Nucleus accumbens (tissue), 56 donors: ENCODE measurements around the gene CNGB1.

Experiments
- DNase-seq, 56 donors: peaks; one replicate each; lab custom pipeline; 2025; lab: John Stamatoyannopoulos, UW

Gene CNGB1

DNA sequence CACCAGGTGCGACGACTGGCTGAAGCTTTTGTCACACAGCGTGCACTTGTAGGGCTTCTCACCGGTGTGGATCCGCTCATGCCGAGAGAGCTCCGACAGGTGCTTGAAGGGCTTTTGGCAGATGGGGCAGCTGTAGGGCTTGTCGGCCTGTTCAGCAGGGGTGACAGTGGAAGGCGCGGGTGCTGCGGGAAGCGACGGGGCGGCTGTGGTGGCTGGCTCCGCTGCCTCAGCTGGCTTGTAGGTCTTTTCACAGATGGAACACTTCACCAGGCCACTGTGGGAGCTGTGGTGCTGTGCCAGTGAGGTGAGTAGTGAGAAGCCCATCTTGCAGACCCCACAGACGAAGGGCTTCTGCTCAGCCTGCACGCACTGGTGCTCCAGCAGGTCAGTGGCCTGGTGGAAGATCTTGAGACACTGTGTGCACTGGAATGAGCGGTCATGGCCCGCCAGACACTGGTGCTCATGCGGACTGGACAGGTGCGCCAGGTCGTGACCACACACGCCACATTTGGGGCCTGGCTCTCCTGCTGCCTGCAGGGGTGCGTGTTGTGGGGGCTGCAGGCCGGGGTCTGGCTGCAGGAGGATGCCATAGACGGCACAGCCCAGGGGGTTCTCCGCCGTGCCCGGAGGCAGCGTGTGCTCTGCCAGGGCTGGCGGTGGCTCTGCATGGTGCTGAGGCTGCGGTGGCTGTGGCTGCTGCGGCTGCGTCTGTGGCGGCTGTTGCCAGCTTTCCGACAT lies 26.8 kb upstream of the CNGB1 start:
- no peak for DNase-seq

DNA sequence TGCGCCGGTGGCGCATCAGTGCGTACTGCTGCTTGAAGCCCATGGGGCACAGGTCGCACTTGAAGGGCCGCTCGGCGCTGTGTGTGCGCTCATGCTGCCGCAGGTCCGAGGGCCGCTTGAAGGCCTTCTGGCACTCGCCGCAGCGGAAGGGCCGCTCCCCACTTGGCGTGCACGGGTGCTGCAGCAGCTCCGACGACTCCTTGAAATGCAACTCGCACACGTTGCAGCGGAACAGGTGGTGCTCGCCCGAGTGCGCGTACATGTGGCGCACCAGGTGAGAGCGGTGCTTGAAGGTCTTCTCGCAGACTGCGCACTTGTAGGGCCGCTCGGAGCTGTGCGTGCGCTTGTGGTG lies 26.2 kb upstream of the CNGB1 start:
- no peak for DNase-seq

DNA sequence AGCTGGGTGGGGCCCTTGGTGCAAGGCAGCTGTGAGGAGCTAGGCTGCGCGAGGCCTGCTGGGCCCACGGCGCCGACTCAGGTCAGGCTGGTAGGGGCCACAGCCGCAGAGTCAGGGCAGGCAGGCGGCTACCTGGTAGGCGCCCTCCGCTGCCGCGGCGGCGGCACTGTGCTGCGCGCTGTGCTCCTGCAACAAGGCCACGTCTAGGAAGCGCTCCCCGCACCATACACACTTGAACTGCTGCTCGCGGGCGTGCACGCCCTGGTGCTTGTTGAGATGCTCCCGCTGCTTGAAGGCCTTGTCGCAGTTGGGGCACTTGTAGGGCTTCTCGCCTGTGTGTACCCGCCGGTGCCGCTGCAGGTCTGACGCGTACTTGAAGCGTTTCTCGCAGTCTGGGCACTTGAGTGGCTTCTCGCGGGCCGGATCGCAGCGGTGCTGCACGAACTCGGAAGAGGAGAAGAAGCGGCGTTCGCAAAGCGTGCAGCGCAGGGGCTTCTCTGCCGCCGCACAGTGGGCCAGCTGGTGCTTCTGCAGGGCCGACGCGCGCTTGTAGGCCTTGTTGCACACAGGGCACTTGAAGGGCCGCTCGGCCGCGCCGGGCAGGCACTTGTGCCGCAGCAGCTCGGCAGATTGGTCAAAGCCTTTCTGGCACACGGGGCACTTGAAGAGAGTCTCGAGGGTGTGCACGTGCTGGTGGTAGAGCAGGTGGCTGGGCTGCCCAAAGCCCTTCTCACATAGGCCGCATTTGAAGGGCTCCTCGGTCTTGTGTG lies 25.7 kb upstream of the CNGB1 start:
- no peak for DNase-seq

DNA sequence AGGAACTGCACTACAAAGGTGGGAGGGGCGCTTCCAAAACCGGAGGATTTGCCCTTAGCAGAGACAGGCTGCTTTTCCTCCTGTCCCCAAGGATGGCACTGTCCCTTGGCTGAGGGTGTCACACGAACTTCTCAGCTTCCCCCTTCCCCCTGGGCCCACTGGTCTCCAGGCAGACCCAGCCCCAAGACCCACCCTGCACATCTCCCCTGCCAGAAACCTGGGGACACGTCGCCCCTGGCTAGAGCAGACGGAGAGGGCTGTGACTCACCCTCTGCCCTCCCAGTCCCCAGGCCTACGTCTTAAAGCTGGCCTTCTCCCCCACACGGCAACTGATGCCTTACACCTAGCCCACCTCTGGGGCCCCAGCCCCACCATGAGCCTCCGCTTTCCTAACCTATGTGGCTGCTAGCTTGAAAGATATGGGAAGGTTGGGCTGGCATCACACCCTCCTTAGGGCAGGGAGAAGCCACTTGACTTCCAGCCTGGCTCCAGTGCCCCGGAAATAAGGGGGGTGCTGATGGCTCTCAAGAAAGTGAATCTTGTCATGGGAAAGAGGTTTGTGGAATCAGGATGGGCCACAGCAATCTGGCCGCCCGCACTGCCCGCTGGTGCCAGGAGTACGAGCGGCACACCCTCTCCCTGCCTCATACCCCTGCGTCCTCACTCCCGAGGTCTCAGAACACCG lies 24.9 kb upstream of the CNGB1 start:
- DNase-seq = no peak

DNA sequence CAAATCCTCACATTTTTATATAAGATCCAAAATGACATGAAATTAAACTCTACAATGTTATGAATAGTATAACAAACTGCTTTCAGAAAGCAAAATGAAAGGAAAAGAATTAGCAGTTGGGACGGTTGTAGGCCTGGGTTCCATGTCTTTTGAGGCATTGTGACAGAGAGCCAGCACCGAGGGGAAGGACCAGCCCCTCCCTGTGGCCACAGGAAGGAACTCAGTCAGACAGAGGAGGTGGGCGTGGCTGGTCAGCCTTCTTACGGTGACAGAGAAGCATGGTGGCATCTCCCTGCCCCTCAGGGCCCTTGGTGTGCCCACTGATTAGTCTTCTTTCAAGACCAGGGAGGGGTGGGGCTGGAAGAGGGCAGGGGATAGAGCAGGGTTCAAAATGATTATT lies 23.9 kb upstream of the CNGB1 start:
- DNase-seq = peak in 1 of 56 donors; percentile 8

DNA sequence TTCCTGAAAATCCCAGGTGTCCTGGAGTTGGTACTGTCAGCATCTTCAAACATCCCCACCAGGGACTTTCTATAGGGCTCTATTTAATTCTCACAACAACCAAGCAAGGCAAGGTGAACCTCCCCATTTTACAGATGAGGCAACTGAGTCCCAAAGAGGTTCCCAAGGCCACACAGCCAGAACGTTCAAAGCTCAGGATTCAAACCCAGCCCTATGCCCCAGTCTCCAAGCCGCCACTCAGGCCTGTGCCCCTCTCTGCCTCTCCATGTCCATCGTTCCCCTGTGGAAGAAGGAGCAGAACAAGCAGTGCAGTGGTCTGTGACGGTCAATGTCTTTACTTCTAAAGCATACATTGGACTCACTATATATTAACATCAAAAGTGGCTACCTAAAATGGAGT lies 23.4 kb upstream of the CNGB1 start:
- no peak for DNase-seq

DNA sequence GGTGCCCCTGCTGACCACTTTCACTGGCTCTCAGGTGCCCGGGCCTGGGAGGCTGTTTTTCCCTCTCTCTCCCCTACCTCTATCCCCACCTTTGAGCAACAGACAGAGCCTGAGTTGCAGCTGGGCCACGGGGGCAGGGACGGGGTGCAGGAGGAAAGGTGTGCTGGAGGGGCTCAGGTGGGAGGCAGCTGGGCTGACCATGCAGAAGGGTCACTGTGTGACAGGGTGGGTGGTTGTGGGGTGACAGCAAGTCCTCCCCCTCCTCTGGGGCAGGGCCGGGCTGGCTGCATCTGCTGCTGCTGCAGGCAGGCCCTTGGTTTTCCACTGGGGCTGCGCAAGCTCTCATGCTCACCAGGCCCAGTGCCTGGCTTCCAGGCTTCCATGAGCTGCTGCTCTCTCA lies 23.0 kb upstream of the CNGB1 start:
- no peak for DNase-seq

DNA sequence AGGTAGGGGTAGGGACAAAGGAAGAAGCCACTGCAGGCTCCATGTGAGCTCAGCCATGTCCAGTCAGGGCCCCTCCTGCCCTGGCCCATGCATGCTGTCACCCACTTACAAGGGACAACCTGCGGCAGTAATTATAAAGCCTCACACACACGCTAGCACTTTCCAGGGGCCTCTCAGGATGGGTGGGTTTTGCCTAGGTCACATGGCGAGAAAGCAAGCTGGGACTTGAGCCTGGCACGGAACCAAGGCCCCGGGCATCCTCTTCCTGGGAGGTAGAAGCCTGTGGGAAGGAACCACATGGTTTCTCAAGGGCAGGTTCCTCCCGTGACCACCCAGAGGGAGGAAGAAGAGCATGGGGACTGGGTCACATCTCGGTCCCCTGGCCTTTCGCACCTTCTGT lies 22.5 kb upstream of the CNGB1 start:
- no peak for DNase-seq

DNA sequence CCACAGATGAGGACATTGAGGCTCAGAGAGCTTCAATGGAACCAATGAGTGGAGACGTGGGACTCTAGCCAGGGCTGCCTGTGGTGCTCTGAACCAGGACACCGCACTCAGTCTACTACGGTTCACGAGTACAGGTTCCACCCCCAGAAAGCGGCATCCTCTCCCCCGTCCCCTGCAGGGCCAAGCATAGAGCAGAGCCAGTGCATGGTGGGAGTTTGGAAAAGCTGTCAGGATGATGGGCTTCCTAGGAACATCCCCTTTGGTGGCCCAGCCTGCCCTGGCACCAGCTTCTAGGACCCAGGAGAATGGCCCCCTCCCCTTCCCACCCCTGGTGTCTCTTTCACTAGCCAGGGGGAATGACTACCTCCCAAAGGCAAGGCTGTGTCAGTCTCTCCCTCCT lies 21.2 kb upstream of the CNGB1 start:
- DNase-seq = no peak

DNA sequence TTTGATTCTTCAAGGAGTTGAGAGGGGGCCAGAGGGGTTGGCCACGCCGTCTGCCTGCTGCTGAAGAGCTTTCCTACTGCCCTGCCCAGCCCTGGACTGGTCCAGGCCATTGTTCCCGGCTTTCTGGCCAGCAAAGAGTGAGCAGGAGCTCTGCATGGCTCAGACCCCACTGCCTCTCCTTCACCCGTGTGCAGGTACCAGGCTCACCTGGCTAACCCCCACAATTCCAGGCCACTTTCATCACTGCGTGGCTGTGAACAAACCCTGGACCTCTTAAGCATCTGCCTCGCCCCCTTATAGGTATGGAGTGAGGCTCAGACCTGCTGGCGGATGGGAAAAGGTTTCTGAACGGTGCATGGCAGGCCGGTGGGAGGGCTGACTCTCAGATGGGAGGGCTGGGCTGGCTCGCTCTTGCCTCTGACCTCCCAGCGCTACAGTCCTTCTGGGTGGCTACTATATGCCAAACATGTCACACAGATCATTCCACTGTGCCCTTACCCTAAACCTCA lies 20.7 kb upstream of the CNGB1 start:
- DNase-seq = no peak

DNA sequence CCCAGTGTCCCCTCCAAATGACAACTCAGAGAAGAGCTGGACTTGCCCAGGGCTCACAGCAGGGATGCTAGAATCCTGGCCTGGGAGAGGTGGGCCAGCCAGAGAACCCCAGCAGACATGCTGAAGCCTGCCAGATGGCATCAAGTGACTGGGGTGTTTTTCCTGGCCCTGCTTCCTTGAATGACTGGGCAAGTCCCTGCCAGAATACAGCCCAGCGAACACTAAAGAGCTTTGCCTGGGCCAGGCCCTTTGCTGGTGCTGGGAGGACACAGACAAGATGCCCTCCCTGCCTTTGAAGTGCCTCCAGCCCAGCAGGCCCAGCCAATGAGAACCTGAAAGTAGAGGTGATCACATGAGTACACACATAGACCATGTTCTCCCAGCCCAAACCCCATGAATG lies 18.0 kb upstream of the CNGB1 start:
- DNase-seq = peak in 20 of 56 donors; percentile 10 to 51 (median 35)

DNA sequence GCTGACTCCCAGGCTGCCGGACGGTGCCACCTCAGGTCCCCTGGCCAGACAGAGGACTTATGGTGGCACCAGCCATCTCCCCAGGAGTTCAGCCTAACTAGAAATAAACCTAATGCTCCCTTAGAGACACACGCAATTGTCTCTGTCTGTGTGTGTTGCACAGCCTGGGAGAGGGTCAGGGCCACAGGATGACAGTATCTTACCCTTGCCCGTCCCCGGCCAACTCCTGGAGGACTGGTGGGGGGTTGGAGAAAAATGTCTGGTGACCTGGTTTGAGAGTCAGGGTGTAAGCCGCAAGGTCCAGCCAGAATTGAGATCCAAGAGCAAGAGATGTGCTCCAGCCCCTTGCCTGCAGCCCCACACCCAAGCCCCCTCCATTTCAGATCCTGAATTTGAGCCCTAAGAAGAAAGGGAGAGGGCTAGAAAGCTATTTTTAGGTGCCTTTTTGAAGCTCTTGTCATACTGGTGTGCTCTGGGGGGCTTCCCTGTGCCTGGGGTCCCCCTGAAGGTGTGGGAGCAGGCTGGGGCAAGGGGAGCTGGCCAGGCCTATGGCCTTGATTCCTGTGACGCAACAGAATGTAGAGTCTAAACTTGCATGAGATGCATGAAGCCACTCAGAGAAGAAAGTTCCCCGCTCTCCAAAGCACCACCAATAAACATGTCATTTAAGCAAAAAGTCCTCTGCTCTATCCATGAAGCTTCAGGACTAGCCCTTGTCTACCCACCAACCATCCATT lies 16.7 kb upstream of the CNGB1 start:
- no peak for DNase-seq

DNA sequence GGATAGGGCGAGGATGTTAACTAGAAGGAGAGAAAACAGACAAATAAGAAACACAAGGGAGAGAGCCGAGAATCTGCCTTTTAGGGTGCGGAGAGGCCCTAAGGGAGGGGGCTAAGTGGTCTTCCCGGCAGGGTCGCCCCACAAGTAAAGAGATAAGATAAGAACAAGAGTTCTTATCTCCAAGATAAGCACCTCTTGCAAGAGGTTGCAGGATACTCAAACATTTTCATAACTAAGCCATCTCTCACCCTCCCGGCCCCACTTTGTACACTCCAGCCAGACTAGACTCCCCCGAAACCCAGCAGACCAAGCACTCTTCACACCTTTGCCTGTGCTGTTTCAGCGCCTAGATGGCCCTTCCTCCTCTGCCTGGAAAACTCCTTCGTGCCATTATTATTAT lies 15.3 kb upstream of the CNGB1 start:
- no peak for DNase-seq

DNA sequence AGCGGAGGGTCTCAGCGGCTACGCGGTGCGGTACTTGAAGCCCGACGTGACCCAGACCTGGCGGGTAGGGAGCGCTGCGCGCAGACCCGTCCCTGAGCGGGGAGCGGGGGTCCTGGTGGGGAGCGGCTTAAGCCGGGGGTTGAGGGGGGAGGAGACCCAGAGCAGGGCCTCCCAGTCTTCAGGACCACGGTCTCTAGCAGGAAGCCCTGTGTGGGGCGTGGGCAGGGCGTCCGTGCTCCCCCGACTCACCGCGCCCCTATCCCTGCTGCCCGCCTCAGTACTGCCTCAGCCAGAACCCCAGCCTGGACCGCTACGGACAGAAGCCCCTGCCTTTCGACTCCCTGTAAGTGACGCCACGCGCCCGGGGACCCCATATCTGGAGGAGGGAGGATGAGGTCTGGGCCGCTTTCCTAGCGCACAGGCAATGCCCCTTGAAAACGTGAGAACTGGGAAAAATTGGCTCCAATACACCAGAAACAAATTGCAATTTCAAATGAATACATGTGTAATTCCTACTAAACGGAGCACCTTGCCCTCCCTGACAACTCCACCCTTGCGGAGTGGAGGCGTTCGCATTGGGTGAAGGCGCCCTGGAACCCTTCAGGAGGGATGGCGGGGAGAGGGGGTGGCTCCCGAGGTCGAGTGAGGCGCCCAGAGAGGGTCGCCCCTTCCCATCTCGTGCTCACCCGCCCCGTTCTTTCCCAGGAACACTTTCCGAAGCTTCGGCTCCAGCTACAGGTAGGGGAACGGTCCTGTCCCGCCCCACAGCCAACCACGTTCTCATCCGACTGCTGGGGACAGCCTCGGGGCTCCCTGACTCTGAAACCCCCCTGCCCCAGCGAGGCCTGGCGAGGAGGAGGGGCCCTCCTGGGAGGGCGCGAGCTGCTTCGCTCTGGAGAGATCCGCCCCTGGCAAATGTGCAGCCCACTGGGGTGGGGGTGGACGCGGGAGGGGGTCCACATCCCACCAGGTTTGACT lies 14.6 kb upstream of the CNGB1 start:
- peak in 1 of 56 donors; percentile 65 for DNase-seq

DNA sequence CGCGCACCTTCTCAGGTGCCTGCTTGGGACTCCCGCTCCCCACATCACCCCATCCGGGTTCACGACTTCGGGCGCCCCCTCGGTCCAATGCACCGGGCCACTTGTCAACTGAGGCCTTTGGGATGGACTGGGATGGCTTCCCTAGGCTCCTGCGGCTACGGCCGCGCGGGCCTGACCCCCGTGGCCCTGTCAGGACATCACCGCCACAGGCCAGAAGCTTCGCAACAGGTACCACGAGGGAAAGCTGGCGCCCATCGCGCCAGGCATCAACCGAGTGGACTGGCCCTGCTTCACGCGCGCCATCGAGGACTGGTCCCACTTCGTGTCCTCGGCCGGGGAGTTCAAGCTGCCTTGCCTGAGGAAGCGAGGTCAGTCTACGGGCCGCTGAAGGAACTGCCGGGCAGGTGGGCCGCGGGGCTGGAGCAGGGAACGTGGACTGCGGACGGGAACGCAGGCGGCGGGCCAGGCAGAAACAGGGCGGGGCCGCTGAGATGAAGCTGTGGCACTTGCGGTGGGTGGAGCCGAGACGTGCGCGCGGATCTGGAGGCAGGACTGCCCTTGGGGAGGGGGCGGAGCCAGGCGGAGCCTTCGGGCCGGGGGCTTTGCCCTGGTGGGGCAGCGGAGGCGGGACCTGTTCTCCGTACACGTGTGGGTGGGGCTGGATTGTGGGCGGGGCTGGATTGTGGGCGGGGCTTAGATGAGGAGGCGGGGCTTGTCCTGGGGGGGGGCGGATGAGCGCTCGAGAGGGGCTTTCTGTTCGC lies 13.7 kb upstream of the CNGB1 start:
- peak in 29 of 56 donors; percentile 13 to 83 (median 38) for DNase-seq

DNA sequence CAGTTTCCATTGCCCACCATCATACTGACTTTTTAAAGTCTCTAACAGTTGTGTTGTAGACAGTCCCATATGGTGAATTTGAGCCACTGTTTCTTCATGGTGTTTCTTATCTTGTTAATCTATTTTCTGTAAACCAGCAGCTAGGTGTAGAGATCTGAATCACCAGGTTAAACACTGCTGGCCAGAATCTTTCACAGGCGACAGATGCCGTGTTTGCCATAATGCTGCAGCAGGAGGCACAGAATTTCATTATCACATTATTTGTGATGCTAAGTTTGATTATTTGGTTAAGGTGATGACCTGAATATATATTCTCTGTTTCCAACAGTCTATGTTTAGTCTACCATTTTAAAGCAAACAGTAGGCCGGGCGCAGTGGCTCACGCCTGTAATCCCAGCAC lies 11.5 kb upstream of the CNGB1 start:
- DNase-seq = no peak

DNA sequence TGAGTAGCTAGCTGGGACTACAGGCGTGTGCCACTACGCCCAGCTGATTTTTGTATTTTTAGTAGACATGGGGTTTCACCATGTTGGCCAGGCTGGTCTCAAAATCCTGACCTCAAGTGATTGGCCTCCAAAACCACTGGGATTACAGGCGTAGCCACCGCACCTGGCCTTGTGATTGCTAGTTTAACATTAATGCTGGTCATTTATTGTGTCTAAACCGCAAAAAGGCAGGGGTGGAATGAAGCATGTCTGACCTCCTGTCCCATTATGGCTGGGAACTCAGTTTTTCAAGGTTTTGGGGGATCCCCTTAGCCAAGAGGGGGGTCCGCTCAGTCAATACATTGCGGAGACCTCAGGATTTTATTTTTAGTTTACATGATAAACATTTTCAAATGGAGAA lies 10.7 kb upstream of the CNGB1 start:
- DNase-seq = no peak

DNA sequence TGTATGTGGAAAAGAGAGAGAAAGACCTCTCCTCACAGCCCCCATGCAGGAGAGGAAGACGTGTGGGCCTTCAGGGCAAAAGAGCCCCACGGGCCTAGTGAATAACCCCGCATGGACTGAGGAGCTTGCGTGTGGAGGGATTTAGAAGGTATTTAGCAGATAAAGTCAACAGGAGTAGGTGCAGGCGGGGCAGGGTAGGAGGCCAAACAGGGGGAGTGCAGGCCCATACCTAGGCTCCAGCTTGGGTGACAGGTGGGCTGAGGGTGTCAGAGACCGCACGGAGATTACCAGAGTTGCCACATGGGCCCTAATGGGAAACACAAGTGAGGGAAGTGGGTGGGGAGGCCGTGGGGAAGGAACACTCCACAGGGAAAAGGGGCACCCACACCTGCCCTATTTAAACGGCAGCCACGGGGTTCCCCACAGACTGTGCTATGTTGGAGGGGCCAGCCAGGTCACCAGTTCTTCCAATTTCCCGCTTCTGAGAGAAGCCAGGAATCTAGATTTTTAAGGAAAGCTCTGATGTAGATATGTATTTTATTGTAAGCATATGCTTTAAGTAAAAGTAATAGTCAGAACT lies 8.2 kb upstream of the CNGB1 start:
- DNase-seq = no peak
